Osteoblast (primary cell): ENCODE results near the gene SNRPB. TPM values are rescaled to one million over a fixed set of nuclear protein-coding genes. Genes with fewer than 3 reads are reported as not detected.

Experiments used
- DNase-seq: peaks from one replicate; pipeline ENCODE4 v3.0.0; 2011; ENCODE audit warnings: low spot score, mixed read lengths; ENCODE audit not compliant: insufficient read length; ENCODE audit errors: missing footprints
- H2AFZ ChIP-seq: 2 replicates; pipeline ENCODE4 v1.6.0; 2011; ENCODE audit warnings: mild to moderate bottlenecking, low read length
- H3K27ac ChIP-seq: 2 replicates; pipeline ENCODE4 v1.5.1; 2011; ENCODE audit warnings: mild to moderate bottlenecking, low read depth, low read length, moderate library complexity
- H3K27me3 ChIP-seq: 2 replicates; pipeline ENCODE4 v1.6.0; 2012; ENCODE audit warnings: mild to moderate bottlenecking, control low read depth, inconsistent platforms, low read length, moderate library complexity; ENCODE audit not compliant: insufficient read depth
- H3K36me3 ChIP-seq: 2 replicates; pipeline ENCODE4 v1.5.1; 2011; ENCODE audit warnings: mild to moderate bottlenecking, low read length, control low read depth, moderate library complexity; ENCODE audit not compliant: insufficient read depth
- H3K4me1 ChIP-seq: 2 replicates; pipeline ENCODE4 v1.5.1; 2011; ENCODE audit warnings: mild to moderate bottlenecking, low read length, control low read depth, moderate library complexity; ENCODE audit not compliant: insufficient read depth
- H3K4me2 ChIP-seq: 2 replicates; pipeline ENCODE4 v1.6.0; 2011; ENCODE audit warnings: mild to moderate bottlenecking, low read length; ENCODE audit not compliant: insufficient read depth
- H3K4me3 ChIP-seq: fragments of 200-600 bp; sonication (generic); 3 replicates; pipeline ENCODE4 v1.5.1; 2012; ENCODE audit warnings: mild to moderate bottlenecking, low read length, inconsistent platforms; ENCODE audit not compliant: insufficient read depth
- H3K79me2 ChIP-seq: 2 replicates; pipeline ENCODE4 v1.6.0; 2012; ENCODE audit warnings: mild to moderate bottlenecking, low read length, control low read depth, inconsistent platforms; ENCODE audit not compliant: insufficient read depth
- H3K9me3 ChIP-seq: 2 replicates; pipeline ENCODE4 v1.5.1; 2011; ENCODE audit warnings: low read depth, low read length, control low read depth
- H4K20me1 ChIP-seq: 2 replicates; pipeline ENCODE4 v1.6.0; 2012; ENCODE audit warnings: mild to moderate bottlenecking, low read length, control low read depth; ENCODE audit not compliant: insufficient read depth
- total RNA-seq: library from RNA; depleted of rRNA; stranded (reverse); fragments of >200 nt; gene quantifications from 2 replicates; pipeline ENCODE4 v1.2.3, GENCODE V29; 2012
- TF ChIP-seq, protein P1 (sequence below): IDR thresholded peaks from 2 replicates; pipeline ENCODE4 v1.5.1; 2011; ENCODE audit warnings: mild to moderate bottlenecking, low read depth, low read length, moderate library complexity; ENCODE audit errors: extremely low read depth

The SNRPB gene
- total RNA-seq, 1 donor, result 109 TPM

DNA sequence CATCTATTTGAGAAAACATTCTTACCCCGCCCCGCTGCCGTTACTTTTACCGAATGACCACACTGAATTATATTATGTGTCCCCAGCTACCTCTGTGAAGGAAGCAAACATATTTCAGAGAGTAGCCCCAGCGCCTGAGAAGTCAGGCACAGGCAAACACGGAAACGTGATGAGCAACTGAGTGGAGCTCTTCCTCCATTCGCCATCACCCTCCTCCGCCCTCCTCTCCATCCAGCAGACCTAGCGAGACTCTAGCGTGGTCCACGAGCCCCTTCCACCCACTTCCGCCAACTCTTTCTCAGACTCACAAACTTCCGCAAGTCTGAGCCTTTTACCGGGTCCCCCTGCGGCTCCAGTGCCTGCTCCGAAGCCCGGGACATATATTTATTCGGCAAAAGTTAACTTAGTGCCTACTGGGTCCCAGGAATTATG is 582 bp downstream of the SNRPB start:
- Histone ChIP-seq H4K20me1 (peaks cover 48% of the 10 kb centered on the region), H3K4me2 (peak overlapping the region; percentile 86), H3K36me3 (peaks cover 36% of the 10 kb centered on the region)

DNA sequence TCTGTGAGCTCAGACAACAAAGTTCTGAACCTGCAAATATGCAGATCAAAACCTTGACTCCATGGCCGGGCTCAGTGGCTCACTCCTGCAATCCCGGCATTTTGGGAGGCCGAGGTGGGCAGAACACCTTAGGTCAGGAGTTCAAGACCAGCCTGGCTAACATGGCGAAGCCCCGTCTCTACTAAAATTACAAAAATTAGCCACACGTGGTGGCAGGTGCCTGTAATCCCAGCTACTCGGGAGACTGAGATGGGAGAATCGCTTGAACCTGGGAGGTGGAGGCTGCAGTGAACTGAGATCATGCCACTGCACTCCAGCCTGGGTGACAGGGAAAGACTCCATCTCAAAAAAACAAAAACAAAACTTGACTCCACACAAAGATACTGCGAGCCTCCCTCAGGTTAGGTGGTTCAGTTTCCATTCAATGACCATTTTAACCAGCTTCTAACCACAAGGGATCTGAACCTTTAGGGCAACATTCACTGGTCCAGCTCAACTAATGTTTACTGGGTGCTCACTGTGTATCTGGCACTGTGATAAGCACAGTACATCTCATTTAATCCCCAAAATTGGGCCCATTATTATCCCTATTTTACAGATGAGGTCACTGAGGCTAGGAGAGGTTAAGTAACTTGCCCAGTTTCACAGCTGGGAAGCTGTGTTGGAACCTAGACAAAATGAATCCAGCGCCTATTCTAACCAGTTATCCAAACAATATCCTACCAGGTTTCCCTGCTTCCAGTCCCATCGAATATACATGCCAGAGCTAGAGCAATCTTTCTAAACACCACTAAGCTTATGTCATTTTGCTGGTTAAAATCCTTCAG is 1.8 kb downstream of the SNRPB start:
- Histone ChIP-seq H2AFZ (no peak overlapping the region), H3K79me2 (peaks cover 58% of the 10 kb centered on the region), H3K27ac (peak overlapping the region; percentile 94), H3K4me2 (peak overlapping the region; percentile 86), H3K4me1 (peaks cover 23% of the 10 kb centered on the region), H3K9me3 (no peaks in the 10 kb centered on the region), H3K27me3 (no peaks in the 10 kb centered on the region), H4K20me1 (peaks cover 54% of the 10 kb centered on the region), H3K36me3 (peaks cover 48% of the 10 kb centered on the region), H3K4me3 (peak overlapping the region; percentile 96)
- DNase-seq, result no peak
- TF ChIP-seq, protein P1, sequence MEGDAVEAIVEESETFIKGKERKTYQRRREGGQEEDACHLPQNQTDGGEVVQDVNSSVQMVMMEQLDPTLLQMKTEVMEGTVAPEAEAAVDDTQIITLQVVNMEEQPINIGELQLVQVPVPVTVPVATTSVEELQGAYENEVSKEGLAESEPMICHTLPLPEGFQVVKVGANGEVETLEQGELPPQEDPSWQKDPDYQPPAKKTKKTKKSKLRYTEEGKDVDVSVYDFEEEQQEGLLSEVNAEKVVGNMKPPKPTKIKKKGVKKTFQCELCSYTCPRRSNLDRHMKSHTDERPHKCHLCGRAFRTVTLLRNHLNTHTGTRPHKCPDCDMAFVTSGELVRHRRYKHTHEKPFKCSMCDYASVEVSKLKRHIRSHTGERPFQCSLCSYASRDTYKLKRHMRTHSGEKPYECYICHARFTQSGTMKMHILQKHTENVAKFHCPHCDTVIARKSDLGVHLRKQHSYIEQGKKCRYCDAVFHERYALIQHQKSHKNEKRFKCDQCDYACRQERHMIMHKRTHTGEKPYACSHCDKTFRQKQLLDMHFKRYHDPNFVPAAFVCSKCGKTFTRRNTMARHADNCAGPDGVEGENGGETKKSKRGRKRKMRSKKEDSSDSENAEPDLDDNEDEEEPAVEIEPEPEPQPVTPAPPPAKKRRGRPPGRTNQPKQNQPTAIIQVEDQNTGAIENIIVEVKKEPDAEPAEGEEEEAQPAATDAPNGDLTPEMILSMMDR, result no peak

More for the DNA sequence above, 582 bp downstream of the SNRPB start:
- H3K4me3 ChIP-seq, result peak overlapping the region; percentile 96
- peaks cover 54% of the 10 kb centered on the region for H3K79me2 ChIP-seq
- peak; percentile 92 for DNase-seq
- H3K27ac ChIP-seq, result peak overlapping the region; percentile 94
- H2AFZ ChIP-seq, result peak overlapping the region; percentile 94
- no peaks in the 10 kb centered on the region for H3K27me3 ChIP-seq
- H3K4me1 ChIP-seq, result peaks cover 28% of the 10 kb centered on the region
- TF ChIP-seq, protein P1, result no peak
- no peaks in the 10 kb centered on the region for H3K9me3 ChIP-seq

DNA sequence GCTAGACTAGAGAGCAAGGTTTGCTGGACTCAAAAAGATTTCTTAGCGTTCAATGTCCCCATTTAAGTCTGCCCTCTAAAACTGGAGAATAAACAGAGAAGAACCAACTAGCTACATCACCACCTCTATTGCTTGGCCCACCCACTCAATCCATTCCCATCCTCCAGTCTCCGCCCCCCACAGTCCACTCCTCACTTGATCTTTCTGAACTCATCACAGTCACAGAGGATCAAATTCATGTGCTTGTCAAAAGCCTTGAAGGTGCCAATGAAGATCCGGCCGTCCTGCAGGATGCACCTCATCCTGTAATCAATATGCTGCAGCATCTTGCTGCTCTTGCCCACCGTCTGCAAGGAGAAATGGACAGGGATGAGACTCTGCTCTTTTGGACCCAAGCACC is 3.2 kb downstream of the SNRPB start:
- H3K9me3 ChIP-seq, result no peaks in the 10 kb centered on the region
- H2AFZ ChIP-seq, result no peak overlapping the region
- peaks cover 62% of the 10 kb centered on the region for H3K36me3 ChIP-seq
- H3K4me3 ChIP-seq, result no peak overlapping the region
- TF ChIP-seq, protein P1, result no peak
- no peak overlapping the region for H3K27ac ChIP-seq
- H3K79me2 ChIP-seq, result peaks cover 59% of the 10 kb centered on the region
- peaks cover 64% of the 10 kb centered on the region for H4K20me1 ChIP-seq
- no peaks in the 10 kb centered on the region for H3K27me3 ChIP-seq
- no peak for DNase-seq
- peak overlapping the region; percentile 86 for H3K4me2 ChIP-seq
- H3K4me1 ChIP-seq, result peaks cover 23% of the 10 kb centered on the region

DNA sequence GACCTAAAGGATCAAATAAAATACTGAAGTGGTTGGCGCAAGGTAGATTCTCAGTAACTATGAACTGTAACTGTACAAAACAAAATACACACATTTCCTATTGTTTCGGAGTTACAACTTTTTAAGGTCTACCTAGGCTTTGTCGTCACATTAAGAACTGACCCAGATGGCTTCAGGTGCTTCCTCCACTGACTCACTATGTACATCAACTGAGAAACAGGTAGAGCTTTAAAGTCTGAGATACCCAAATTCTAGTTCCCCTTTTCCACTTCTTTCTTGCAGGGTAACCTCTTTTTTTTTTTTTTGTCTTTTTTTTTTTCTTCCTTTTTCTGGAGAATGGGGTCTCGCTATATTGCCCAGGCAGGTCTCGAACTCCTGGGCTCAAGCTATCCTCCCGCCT is 5.5 kb downstream of the SNRPB start:
- Histone ChIP-seq H3K4me1 (peaks cover 20% of the 10 kb centered on the region), H3K79me2 (peaks cover 54% of the 10 kb centered on the region), H3K9me3 (no peaks in the 10 kb centered on the region), H4K20me1 (peaks cover 66% of the 10 kb centered on the region), H3K27ac (no peak overlapping the region), H2AFZ (no peak overlapping the region), H3K4me3 (no peak overlapping the region), H3K4me2 (no peak overlapping the region), H3K36me3 (peaks cover 85% of the 10 kb centered on the region), H3K27me3 (no peaks in the 10 kb centered on the region)
- DNase-seq, result no peak
- TF ChIP-seq, protein P1, result no peak
